ENCODE results near the gene BAZ2A. TPM values are rescaled to one million over a fixed set of nuclear protein-coding genes. Genes with fewer than 3 reads are reported as not detected.

BAZ2A gene
- polyA plus RNA-seq, 3 donors, result 8.9 to 86.0 (median 21.1) TPM

- H3K4me1 ChIP-seq (ENCODE audit: control insufficient read depth in 1 of 2, insufficient read depth in 2 of 2, low read length in 2 of 2), result peaks cover 27 to 38% of the 10 kb centered on the region in 2 donors
- H3K4me1 Mint-ChIP-seq, result peaks cover 31% of the 10 kb centered on the region
- H3K9me3 Mint-ChIP-seq, result peaks cover 0 to 2% (median 0%) of the 10 kb centered on the region in 7 donors
- peak within 1 kb of the TSS; percentile 91 for H3K4me2 ChIP-seq (replicated peaks; ENCODE audit: extremely low read depth, low read length, poor library complexity, severe bottlenecking)
- H3K27me3 ChIP-seq (ENCODE audit: control insufficient read depth in 2 of 2, insufficient read depth in 2 of 2, low read length in 2 of 2), result no peaks in the 10 kb centered on the region
- peaks cover 50% of the 10 kb centered on the region for H3K79me2 ChIP-seq (ENCODE audit: insufficient read depth, low read length)
- H2AFZ ChIP-seq (ENCODE audit: insufficient read depth, low read depth, low read length, poor library complexity, severe bottlenecking), result peak within 1 kb of the TSS; percentile 89
- intact Hi-C loops (cut with micrococcal nuclease), result loop anchor here (5.0 to 10.0 kb wide), 3 partner anchors 41 to 79 kb away; partner anchors contain the start of genes PTGES3 (in 2 of the 2) and NACA (in 1 of the 2)
- DNase-seq, result peak; percentile 98 to 100 (median 99)
- peak within 1 kb of the TSS; percentile 97 to 99 for H3K4me3 Mint-ChIP-seq
- peaks cover 0 to 4% (median 3%) of the 10 kb centered on the region in 3 donors for H3K27me3 Mint-ChIP-seq (ENCODE audit: low read depth in 3 of 3)
- no peak for TF ChIP-seq CTCF (IDR thresholded peaks at IDR 0.05)
- H3K27ac ChIP-seq (ENCODE audit: low read depth in 1 of 2, low read length in 2 of 2), result peak within 1 kb of the TSS; percentile 81 to 94
- H3K36me3 ChIP-seq (replicated peaks in 1 of 2; ENCODE audit: control insufficient read depth in 1 of 2, insufficient read depth in 2 of 2, low read length in 2 of 2), result peaks cover 33 to 34% of the 10 kb centered on the region in 2 donors
- WGBS (ENCODE audit: insufficient coverage), result under 1% methylated on average over 33 of the region's 39 CpGs
- H3K4me3 ChIP-seq (replicated peaks in 1 of 3; ENCODE audit: low read depth in 2 of 3, low read length in 3 of 3), result peak within 1 kb of the TSS; percentile 86 to 94 (median 91)
- H4K20me1 ChIP-seq (ENCODE audit: insufficient read depth, low read length), result peaks cover 34% of the 10 kb centered on the region
- peak within 1 kb of the TSS; percentile 95 to 99 (median 97) for H3K27ac Mint-ChIP-seq
- peaks cover 30 to 36% of the 10 kb centered on the region in 2 donors for H3K36me3 Mint-ChIP-seq
- H3K9me3 ChIP-seq (replicated peaks in 1 of 2; ENCODE audit: control insufficient read depth in 1 of 2, insufficient read depth in 1 of 2, low read length in 2 of 2), result no peaks in the 10 kb centered on the region
- H3K9ac ChIP-seq (ENCODE audit: insufficient read depth, low read length, poor library complexity, severe bottlenecking), result peak within 1 kb of the TSS; percentile 92
Observed at GRCh38 chr12:56645717-56646446, 15.8 kb upstream of the BAZ2A start, which contains the start of gene ATP5F1B. Gene ATP5F1B, minus strand, starts transcription at chr12:56645984. Its CDS starts 21 bp downstream, at chr12:56645963.

GRCh38 chr12:56645201-56645716 is 15.1 kb upstream of the BAZ2A start:
- H2AFZ ChIP-seq (ENCODE audit: insufficient read depth, low read depth, low read length, poor library complexity, severe bottlenecking), result peak overlapping the region; percentile 71
- intact Hi-C loops (cut with micrococcal nuclease), result loop anchor here (5.0 to 10.0 kb wide), 3 partner anchors 42 to 80 kb away; partner anchors contain the start of genes PTGES3 (in 2 of the 2) and NACA (in 1 of the 2)
- Mint-ChIP-seq H3K4me1 (peaks cover 31% of the 10 kb centered on the region), H3K4me3 (peak overlapping the region; percentile 97 to 99), H3K27ac (peak overlapping the region; percentile 93 to 99 (median 96)), H3K9me3 (no peaks in the 10 kb centered on the region), H3K27me3 (ENCODE audit: low read depth in 3 of 3) (peaks cover 0 to 3% (median 3%) of the 10 kb centered on the region in 3 donors), H3K36me3 (peaks cover 34 to 41% of the 10 kb centered on the region in 2 donors)
- 0% methylated on average over 23 of the region's 29 CpGs for WGBS (ENCODE audit: insufficient coverage)
- peak overlapping the region; percentile 86 to 94 (median 91) for H3K4me3 ChIP-seq (replicated peaks in 1 of 3; ENCODE audit: low read depth in 2 of 3, low read length in 3 of 3)
- peaks cover 56% of the 10 kb centered on the region for H3K79me2 ChIP-seq (ENCODE audit: insufficient read depth, low read length)
- no peaks in the 10 kb centered on the region for H3K9me3 ChIP-seq (replicated peaks in 1 of 2; ENCODE audit: control insufficient read depth in 1 of 2, insufficient read depth in 1 of 2, low read length in 2 of 2)
- H3K27me3 ChIP-seq (ENCODE audit: control insufficient read depth in 2 of 2, insufficient read depth in 2 of 2, low read length in 2 of 2), result no peaks in the 10 kb centered on the region
- H3K4me2 ChIP-seq (replicated peaks; ENCODE audit: extremely low read depth, low read length, poor library complexity, severe bottlenecking), result peak overlapping the region; percentile 91
- DNase-seq, result peak in 1 of 3 donors; percentile 12
- H4K20me1 ChIP-seq (ENCODE audit: insufficient read depth, low read length), result peaks cover 40% of the 10 kb centered on the region
- H3K9ac ChIP-seq (ENCODE audit: insufficient read depth, low read length, poor library complexity, severe bottlenecking), result peak overlapping the region; percentile 92
- H3K4me1 ChIP-seq (ENCODE audit: control insufficient read depth in 1 of 2, insufficient read depth in 2 of 2, low read length in 2 of 2), result peaks cover 27 to 38% of the 10 kb centered on the region in 2 donors
- peaks cover 39 to 40% of the 10 kb centered on the region in 2 donors for H3K36me3 ChIP-seq (replicated peaks in 1 of 2; ENCODE audit: control insufficient read depth in 1 of 2, insufficient read depth in 2 of 2, low read length in 2 of 2)
- peak overlapping the region; percentile 72 to 94 for H3K27ac ChIP-seq (ENCODE audit: low read depth in 1 of 2, low read length in 2 of 2)
- TF ChIP-seq CTCF (IDR thresholded peaks at IDR 0.05), result no peak

All from CD14-positive monocyte (primary cell).